GM18526 (cell line): Measurements from ENCODE around the gene LIMCH1.

ENCODE experiments used
- POLR2A ChIP-seq: IDR thresholded peaks from 3 replicates; pipeline ENCODE4 v1.6.1; 2011; ENCODE audit not compliant: insufficient read length; ENCODE audit errors: extremely low read depth

LIMCH1 gene

GRCh38 chr4:41545238-41545637, 7.3 kb downstream of the LIMCH1 start:
- TF ChIP-seq POLR2A: no peak

GRCh38 chr4:41546638-41547037, 8.7 kb downstream of the LIMCH1 start:
- TF ChIP-seq POLR2A: no peak

GRCh38 chr4:41548305-41548880, 10.4 kb downstream of the LIMCH1 start:
- no peak for TF ChIP-seq POLR2A

- no peak for TF ChIP-seq POLR2A
Observed at GRCh38 chr4:41549478-41549877, 11.5 kb downstream of the LIMCH1 start.

GRCh38 chr4:41550308-41550707, 12.4 kb downstream of the LIMCH1 start:
- no peak for TF ChIP-seq POLR2A

GRCh38 chr4:41551536-41551935, 13.6 kb downstream of the LIMCH1 start:
- TF ChIP-seq POLR2A: no peak

GRCh38 chr4:41554905-41555304, 16.9 kb downstream of the LIMCH1 start:
- no peak for TF ChIP-seq POLR2A

- no peak for TF ChIP-seq POLR2A
Observed at GRCh38 chr4:41556526-41556925, 18.6 kb downstream of the LIMCH1 start.

GRCh38 chr4:41559940-41560516, 22.1 kb downstream of the LIMCH1 start:
- TF ChIP-seq POLR2A: no peak

GRCh38 chr4:41561244-41561643, 23.3 kb downstream of the LIMCH1 start:
- no peak for TF ChIP-seq POLR2A

GRCh38 chr4:41567186-41567585, 29.2 kb downstream of the LIMCH1 start:
- no peak for TF ChIP-seq POLR2A

GRCh38 chr4:41568363-41568762, 30.4 kb downstream of the LIMCH1 start:
- TF ChIP-seq POLR2A: no peak

- no peak for TF ChIP-seq POLR2A
Observed at GRCh38 chr4:41569961-41570360, 32.0 kb downstream of the LIMCH1 start.

- no peak for TF ChIP-seq POLR2A
Observed at GRCh38 chr4:41571422-41571821, 33.5 kb downstream of the LIMCH1 start.

GRCh38 chr4:41572516-41572915, 34.6 kb downstream of the LIMCH1 start:
- no peak for TF ChIP-seq POLR2A

- TF ChIP-seq POLR2A: no peak
Observed at GRCh38 chr4:41572956-41573355, 35.0 kb downstream of the LIMCH1 start.

GRCh38 chr4:41573502-41574001, 35.6 kb downstream of the LIMCH1 start:
- no peak for TF ChIP-seq POLR2A

GRCh38 chr4:41575207-41575606, 37.2 kb downstream of the LIMCH1 start:
- no peak for TF ChIP-seq POLR2A

- no peak for TF ChIP-seq POLR2A
Observed at GRCh38 chr4:41575665-41576064, 37.7 kb downstream of the LIMCH1 start.
